HepG2 (cell line): ENCODE results near the gene KCNAB1.

Experiments
- ARID3A ChIP-seq: IDR thresholded peaks from 2 replicates; pipeline ENCODE4 v1.6.1; 2012; ENCODE audit warnings: low read depth, low read length, improper control_type of control experiment
- CTCF ChIP-seq: sonication (generic); formaldehyde crosslinking; IDR thresholded peaks from 2 replicates; pipeline ENCODE4 v1.5.0; 2020; ENCODE audit warnings: mild to moderate bottlenecking, missing genetic modification reagents, moderate library complexity
- EZH2 ChIP-seq: conservative IDR thresholded peaks from 2 replicates; pipeline ENCODE4 v1.6.1; 2012; ENCODE audit warnings: mild to moderate bottlenecking, low read depth, low read length, moderate library complexity
- NCOA1 ChIP-seq: sonication (generic); formaldehyde crosslinking; IDR thresholded peaks from 2 replicates; pipeline ENCODE4 v1.9.0; 2021; ENCODE audit warnings: missing genetic modification reagents
- PBX3 ChIP-seq: sonication (generic); formaldehyde crosslinking; IDR thresholded peaks from 2 replicates; pipeline ENCODE4 v1.8.1; 2023; ENCODE audit warnings: missing genetic modification reagents, inconsistent platforms, borderline replicate concordance
- PRMT3 ChIP-seq: sonication (generic); formaldehyde crosslinking; IDR thresholded peaks from 2 replicates; pipeline ENCODE4 v1.8.1; 2022; ENCODE audit warnings: low read depth, mild to moderate bottlenecking, moderate library complexity, missing genetic modification reagents, borderline replicate concordance
- RAD21 ChIP-seq: fragments of 450-650 bp; formaldehyde crosslinking; IDR thresholded peaks from 2 replicates; pipeline ENCODE4 v1.5.0; 2020; ENCODE audit warnings: mild to moderate bottlenecking
- ZNF317 ChIP-seq: sonication (generic); formaldehyde crosslinking; IDR thresholded peaks from 2 replicates; pipeline ENCODE4 v1.5.0; 2020; ENCODE audit warnings: mild to moderate bottlenecking, missing genetic modification reagents

GRCh38 chr3:156360963-156361362 is 240.6 kb downstream of the KCNAB1 start:
- TF ChIP-seq CTCF (CRISPR knock-in tag) (no peak), NCOA1 (CRISPR knock-in tag) (no peak), RAD21 (CRISPR knock-in tag) (no peak), PRMT3 (CRISPR knock-in tag) (no peak), PBX3 (CRISPR knock-in tag) (no peak), ARID3A (no peak), ZNF317 (CRISPR knock-in tag) (no peak), EZH2 (no peak)
